Ovary (tissue), 9 donors: ENCODE results near the gene ADAMTS17. TPM values are rescaled to one million over a fixed set of nuclear protein-coding genes. Genes with fewer than 3 reads are reported as not detected.

Source experiments
- DNase-seq, 5 donors: peaks; one replicate each; pipeline ENCODE4 v3.0.0-alpha.2; 2019 to 2020
- H3K27ac ChIP-seq, 2 donors: fragments of 200-600 bp; one replicate each; pipeline versions ENCODE4 v1.5.1 to v1.8.0; 2019 to 2022
- H3K27me3 ChIP-seq: fragments of 200-600 bp; one replicate; pipeline ENCODE4 v1.8.0; 2022
- H3K36me3 ChIP-seq: fragments of 200-600 bp; sonication (generic); one replicate; pipeline ENCODE4 v1.5.1; 2019
- H3K4me1 ChIP-seq: one replicate; pipeline ENCODE4 v1.8.1; 2013; ENCODE audit warnings: mild to moderate bottlenecking, moderate library complexity; ENCODE audit not compliant: insufficient read depth
- H3K4me3 ChIP-seq: fragments of 200-600 bp; sonication (generic); one replicate; pipeline ENCODE4 v1.5.1; 2017
- H3K9me3 ChIP-seq, 2 donors: fragments of 200-600 bp in 1 of 2; sonication (generic) in 1 of 2; one replicate each; pipeline versions ENCODE4 v1.5.1 to v1.8.1; 2013 to 2019; ENCODE audit warnings: mild to moderate bottlenecking in 1 of 2, moderate library complexity in 1 of 2
- EP300 ChIP-seq: sonication (generic); formaldehyde crosslinking; IDR thresholded peaks from one replicate; pipeline ENCODE4 v1.6.1; 2017; ENCODE audit warnings: antibody characterized with exemption
- POLR2A ChIP-seq: fragments of 450-650 bp; IDR thresholded peaks from one replicate; pipeline ENCODE4 v1.6.1; 2017; ENCODE audit warnings: antibody characterized with exemption, mild to moderate bottlenecking, moderate library complexity
- WGBS, 3 donors: extraction: QIAGEN DNeasy Blood & Tissue Kit in 1 of 3; methylation state at CpG; one replicate each; pipeline versions ENCODE4 v1.1.5 to v1.1.7; 2013 to 2017; 5-methylcytosine and 5-hydroxymethylcytosine counted together
- intact Hi-C, 4 donors: fragments of 100-400 bp; cut with DNase I; formaldehyde crosslinking; loops; one replicate each; pipeline versions ENCODE4 v1.11.0 to v1.15.1; 2022 to 2023
- polyA plus RNA-seq, 2 donors: library from polyadenylated mRNA; stranded (reverse); fragments of 200-250 nt in 1 of 2; fragments of 350-450 nt in 1 of 2; fragmentation: Illumina TruSeq in 1 of 2; extraction: RNeasy Lipid Tissue Mini Kit (QIAGEN cat#74804) in 1 of 2; gene quantifications; one replicate each; pipeline ENCODE4 v1.2.3, GENCODE V29; 2013 to 2014
- total RNA-seq, 7 donors: library from RNA; depleted of rRNA in 2 of 7; stranded (reverse); fragments of >200 nt in 2 of 7; fragmentation: NEBNext Ultra II Directional in 3 of 7; extraction: Animal tissue kit (Norgen Biotek cat#: 25700) in 3 of 7; gene quantifications; one replicate each; pipeline versions ENCODE4 v1.1.0 to v1.2.4, GENCODE V29; 2016 to 2023
- TF ChIP-seq, protein P1 (sequence below), 3 donors: fragments of 450-650 bp in 2 of 3; fragments of 200-600 bp in 1 of 3; IDR thresholded peaks; one replicate each; pipeline versions ENCODE4 v1.5.1 to v1.8.0; 2016 to 2022; ENCODE audit warnings: antibody characterized with exemption in 3 of 3, mild to moderate bottlenecking in 1 of 3
- donor health status: DM: no; HTN: no; CAD: no; lungs with moderate emphysema.
- donor health status: DM: no; HTN: no; CAD: no.
- donor health status: Bipolar disorder and iron deficiency.
- donor health status: DM: yes; HTN: yes; CAD: no.
- donor health status: DM: no; HTN: no; CAD: no.
- donor health status: DM: yes; HTN: yes; CAD: no.

Gene ADAMTS17
- total and polyA plus RNA-seq, 9 donors: 1.3 to 11.3 (median 5.9) TPM

DNA sequence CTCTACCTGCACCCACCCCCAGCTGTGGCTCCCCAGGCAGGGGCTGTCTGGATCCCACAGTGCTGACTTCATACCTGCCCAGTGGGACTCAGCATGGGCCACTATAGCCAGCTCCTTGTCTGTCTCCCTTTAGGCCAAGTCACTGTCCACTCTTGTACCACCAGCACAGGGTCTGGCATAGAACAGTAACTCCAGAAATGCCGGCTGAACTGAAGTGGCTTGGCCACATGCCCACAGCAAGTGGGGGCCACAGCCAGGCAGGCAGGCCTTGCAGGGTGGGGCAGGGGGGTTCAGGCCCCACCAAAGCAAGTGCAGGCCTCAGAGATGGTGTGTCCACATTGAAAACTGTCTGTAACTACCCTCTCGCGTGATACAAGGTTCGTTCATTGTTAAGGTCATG lies 355.9 kb downstream of the ADAMTS17 start:
- no peak for DNase-seq
- H3K36me3 ChIP-seq: no peaks in the 10 kb centered on the region
- H3K9me3 ChIP-seq: no peaks in the 10 kb centered on the region
- 66 to 87% (median 84%) methylated on average over 4 of the region's 4 CpGs for WGBS, 3 donors
- no peaks in the 10 kb centered on the region for H3K27me3 ChIP-seq
- TF ChIP-seq, protein P1, sequence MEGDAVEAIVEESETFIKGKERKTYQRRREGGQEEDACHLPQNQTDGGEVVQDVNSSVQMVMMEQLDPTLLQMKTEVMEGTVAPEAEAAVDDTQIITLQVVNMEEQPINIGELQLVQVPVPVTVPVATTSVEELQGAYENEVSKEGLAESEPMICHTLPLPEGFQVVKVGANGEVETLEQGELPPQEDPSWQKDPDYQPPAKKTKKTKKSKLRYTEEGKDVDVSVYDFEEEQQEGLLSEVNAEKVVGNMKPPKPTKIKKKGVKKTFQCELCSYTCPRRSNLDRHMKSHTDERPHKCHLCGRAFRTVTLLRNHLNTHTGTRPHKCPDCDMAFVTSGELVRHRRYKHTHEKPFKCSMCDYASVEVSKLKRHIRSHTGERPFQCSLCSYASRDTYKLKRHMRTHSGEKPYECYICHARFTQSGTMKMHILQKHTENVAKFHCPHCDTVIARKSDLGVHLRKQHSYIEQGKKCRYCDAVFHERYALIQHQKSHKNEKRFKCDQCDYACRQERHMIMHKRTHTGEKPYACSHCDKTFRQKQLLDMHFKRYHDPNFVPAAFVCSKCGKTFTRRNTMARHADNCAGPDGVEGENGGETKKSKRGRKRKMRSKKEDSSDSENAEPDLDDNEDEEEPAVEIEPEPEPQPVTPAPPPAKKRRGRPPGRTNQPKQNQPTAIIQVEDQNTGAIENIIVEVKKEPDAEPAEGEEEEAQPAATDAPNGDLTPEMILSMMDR (IDR thresholded peaks at IDR 0.05): no peak
- TF ChIP-seq POLR2A: no peak
- TF ChIP-seq EP300: no peak
- no peak overlapping the region for H3K4me3 ChIP-seq
- H3K4me1 ChIP-seq: peaks cover 7% of the 10 kb centered on the region
- no peak overlapping the region for H3K27ac ChIP-seq
- intact Hi-C loops: no loop called here

DNA sequence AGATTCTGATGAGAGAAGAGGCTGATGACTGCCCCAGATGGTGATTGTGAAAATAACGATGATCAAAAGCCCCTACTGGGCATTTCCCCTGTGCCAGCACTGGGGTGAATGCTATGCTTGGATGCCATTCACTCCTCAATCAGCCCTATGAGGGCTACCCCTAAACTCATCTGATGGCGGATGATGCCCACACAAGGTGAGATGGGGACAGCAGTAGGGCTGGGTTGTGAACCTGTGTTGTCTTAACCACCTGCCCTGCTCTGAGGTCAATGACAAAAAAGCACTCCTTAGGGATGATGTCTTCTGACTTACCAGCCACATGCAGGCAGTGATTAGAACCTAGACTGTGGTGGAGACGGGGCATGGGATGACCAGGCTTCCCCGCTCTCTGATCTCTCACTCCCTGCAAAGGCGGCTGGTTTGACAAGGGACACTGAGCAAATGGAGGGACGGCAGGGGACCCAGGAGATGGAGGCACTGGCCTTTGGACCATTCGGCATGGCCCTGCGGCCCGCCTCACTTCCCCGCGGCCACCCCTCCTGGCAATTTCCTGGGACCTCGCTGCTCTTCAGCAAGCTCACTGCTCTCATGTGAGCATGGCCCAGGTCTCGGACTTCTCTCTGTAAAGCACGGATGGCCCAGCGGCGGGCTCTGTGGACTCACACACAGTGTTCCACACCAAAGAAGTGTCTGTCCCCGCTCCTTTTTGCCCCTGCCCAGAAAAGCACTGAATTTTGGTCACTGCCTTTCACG lies 357.1 kb downstream of the ADAMTS17 start:
- peaks cover 9% of the 10 kb centered on the region for H3K4me1 ChIP-seq
- no peak overlapping the region for H3K27ac ChIP-seq
- H3K36me3 ChIP-seq: no peaks in the 10 kb centered on the region
- no peak for TF ChIP-seq POLR2A
- no peak for TF ChIP-seq EP300
- TF ChIP-seq, protein P1 (IDR thresholded peaks at IDR 0.05): no peak
- 94 to 98% (median 96%) methylated on average over 18 of the region's 18 CpGs for WGBS, 3 donors
- no peaks in the 10 kb centered on the region for H3K9me3 ChIP-seq
- intact Hi-C loops: no loop called here
- H3K4me3 ChIP-seq: no peak overlapping the region
- H3K27me3 ChIP-seq: no peaks in the 10 kb centered on the region
- DNase-seq: no peak

GRCh38 chr15:99983886-99984286 lies 357.9 kb downstream of the ADAMTS17 start:
- H3K36me3 ChIP-seq: no peaks in the 10 kb centered on the region
- 28 to 48% (median 29%) methylated on average over 17 of the region's 17 CpGs for WGBS, 3 donors

DNA sequence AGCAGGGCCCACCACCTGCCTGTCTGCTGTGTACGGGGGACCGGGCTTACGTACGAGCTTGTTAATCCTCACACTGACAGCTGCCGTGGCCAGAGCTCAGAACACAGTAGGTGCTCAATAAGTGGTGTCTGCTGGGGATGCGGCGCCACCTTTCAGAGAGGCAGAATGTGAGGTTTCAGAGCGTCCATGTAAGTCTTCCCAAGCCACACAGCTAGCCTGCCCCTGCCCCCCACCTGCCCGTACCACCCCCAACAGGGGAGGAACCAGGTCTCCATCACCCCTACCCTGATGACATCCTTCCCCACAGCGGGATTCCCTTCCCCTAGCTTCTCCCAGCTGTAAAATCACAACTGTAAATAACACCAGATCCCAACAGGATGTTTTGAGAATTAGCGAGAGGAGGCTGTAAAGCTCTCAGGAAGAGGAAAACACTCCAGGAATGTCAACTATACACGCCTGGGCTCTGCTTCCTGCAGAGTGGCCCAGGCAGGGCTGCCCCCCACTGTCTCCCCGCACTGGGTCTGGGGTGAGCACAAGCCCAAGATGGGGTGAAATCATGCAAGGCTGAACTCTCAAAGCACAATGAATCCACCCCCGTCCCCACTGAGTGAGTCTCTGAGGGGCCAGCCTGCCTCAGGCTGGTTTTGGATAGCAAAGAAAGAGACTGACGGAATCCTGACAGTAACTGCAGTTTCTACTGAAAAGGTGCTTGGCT lies 358.4 kb downstream of the ADAMTS17 start:
- Histone ChIP-seq H3K27ac (no peak overlapping the region), H3K9me3 (no peaks in the 10 kb centered on the region), H3K36me3 (no peaks in the 10 kb centered on the region), H3K4me1 (peaks cover 9% of the 10 kb centered on the region), H3K27me3 (no peaks in the 10 kb centered on the region), H3K4me3 (no peak overlapping the region)
- DNase-seq: no peak
- TF ChIP-seq POLR2A: no peak
- TF ChIP-seq EP300: no peak
- TF ChIP-seq, protein P1 (IDR thresholded peaks at IDR 0.05): no peak
- 34 to 57% (median 44%) methylated on average over 15 of the region's 15 CpGs for WGBS, 3 donors
- intact Hi-C loops: no loop called here

More at GRCh38 chr15:99983886-99984286, 357.9 kb downstream of the ADAMTS17 start:
- Histone ChIP-seq H3K27ac (no peak overlapping the region), H3K9me3 (no peaks in the 10 kb centered on the region), H3K4me3 (no peak overlapping the region), H3K4me1 (peaks cover 9% of the 10 kb centered on the region), H3K27me3 (no peaks in the 10 kb centered on the region)
- intact Hi-C loops: no loop called here
- TF ChIP-seq EP300: no peak
- TF ChIP-seq POLR2A: no peak
- TF ChIP-seq, protein P1 (IDR thresholded peaks at IDR 0.05): no peak
- peak in 2 of 5 donors; percentile 41 to 56 for DNase-seq
